KMS-11 (cell line): ENCODE results near the gene DLX6.

ENCODE experiments used
- H2AFZ ChIP-seq: fragments of 200-600 bp; sonication (generic); 2 replicates; pipeline ENCODE4 v1.6.1; 2016; ENCODE audit warnings: antibody characterized with exemption, mixed run types, low read depth
- H3K27ac ChIP-seq: fragments of 200-600 bp; sonication (generic); 2 replicates; pipeline ENCODE4 v1.6.1; 2016; ENCODE audit warnings: mild to moderate bottlenecking, mixed run types
- H3K27me3 ChIP-seq: fragments of 200-600 bp; sonication (generic); 2 replicates; pipeline ENCODE4 v1.6.1; 2017; ENCODE audit warnings: mild to moderate bottlenecking, low read depth, mixed run types, moderate library complexity; ENCODE audit not compliant: insufficient read depth
- H3K36me3 ChIP-seq: fragments of 200-600 bp; sonication (generic); 2 replicates; pipeline ENCODE4 v1.6.1; 2017; ENCODE audit warnings: mild to moderate bottlenecking, mixed run types; ENCODE audit not compliant: insufficient read depth
- H3K4me1 ChIP-seq: fragments of 200-600 bp; sonication (generic); 2 replicates; pipeline ENCODE4 v1.6.1; 2016; ENCODE audit warnings: mild to moderate bottlenecking, low read depth, mixed run types; ENCODE audit not compliant: poor library complexity, severe bottlenecking
- H3K4me2 ChIP-seq: fragments of 200-600 bp; sonication (generic); 2 replicates; pipeline ENCODE4 v1.7.0; 2016; ENCODE audit warnings: mild to moderate bottlenecking, mixed run types
- H3K4me3 ChIP-seq: fragments of 200-600 bp; sonication (generic); IDR thresholded peaks from 2 replicates; pipeline ENCODE4 v1.6.1; 2017; ENCODE audit warnings: low read depth, low read length, mixed read lengths; ENCODE audit not compliant: insufficient read depth
- H3K79me2 ChIP-seq: fragments of 200-600 bp; sonication (generic); 2 replicates; pipeline ENCODE4 v1.6.1; 2016; ENCODE audit warnings: low read depth, mixed run types; ENCODE audit not compliant: insufficient read depth
- H3K9ac ChIP-seq: fragments of 200-600 bp; sonication (generic); 2 replicates; pipeline ENCODE4 v1.6.1; 2016; ENCODE audit warnings: mild to moderate bottlenecking, mixed run types
- H4K20me1 ChIP-seq: fragments of 200-600 bp; sonication (generic); 2 replicates; pipeline ENCODE4 v1.6.1; 2016; ENCODE audit warnings: mild to moderate bottlenecking, mixed run types; ENCODE audit not compliant: insufficient read depth
- CTCF ChIP-seq: fragments of 200-600 bp; sonication (generic); conservative IDR thresholded peaks from 2 replicates; pipeline ENCODE4 v1.6.1; 2017; ENCODE audit warnings: low read depth, mild to moderate bottlenecking, antibody characterized with exemption, low read length, moderate library complexity, mixed read lengths

The DLX6 gene

GRCh38 chr7:97019710-97020225 lies 14.4 kb downstream of the DLX6 start:
- Histone ChIP-seq H2AFZ (no peak overlapping the region), H3K4me3 (no peak overlapping the region), H3K36me3 (no peaks in the 10 kb centered on the region), H3K27me3 (no peaks in the 10 kb centered on the region), H4K20me1 (no peaks in the 10 kb centered on the region), H3K27ac (no peak overlapping the region), H3K79me2 (no peaks in the 10 kb centered on the region), H3K9ac (no peak overlapping the region), H3K4me2 (no peak overlapping the region), H3K4me1 (no peaks in the 10 kb centered on the region)
- TF ChIP-seq CTCF, result no peak

- no peaks in the 10 kb centered on the region for H3K27me3 ChIP-seq
- TF ChIP-seq CTCF, result no peak
- H3K9ac ChIP-seq, result no peak overlapping the region
- H3K4me1 ChIP-seq, result no peaks in the 10 kb centered on the region
- no peak overlapping the region for H3K4me2 ChIP-seq
- H3K36me3 ChIP-seq, result no peaks in the 10 kb centered on the region
- H4K20me1 ChIP-seq, result no peaks in the 10 kb centered on the region
- H2AFZ ChIP-seq, result no peak overlapping the region
- H3K4me3 ChIP-seq, result no peak overlapping the region
- no peaks in the 10 kb centered on the region for H3K79me2 ChIP-seq
- H3K27ac ChIP-seq, result no peak overlapping the region
Measured at GRCh38 chr7:97020601-97020995, 15.2 kb downstream of the DLX6 start.

GRCh38 chr7:97020996-97021746 lies 15.8 kb downstream of the DLX6 start:
- Histone ChIP-seq H3K4me2 (no peak overlapping the region), H3K36me3 (no peaks in the 10 kb centered on the region), H3K4me3 (no peak overlapping the region), H4K20me1 (no peaks in the 10 kb centered on the region), H3K4me1 (no peaks in the 10 kb centered on the region), H2AFZ (no peak overlapping the region), H3K9ac (no peak overlapping the region), H3K79me2 (no peaks in the 10 kb centered on the region), H3K27me3 (no peaks in the 10 kb centered on the region), H3K27ac (no peak overlapping the region)
- no peak for TF ChIP-seq CTCF

GRCh38 chr7:97021747-97022490 lies 16.6 kb downstream of the DLX6 start:
- Histone ChIP-seq H3K4me1 (no peaks in the 10 kb centered on the region), H3K36me3 (no peaks in the 10 kb centered on the region), H3K79me2 (no peaks in the 10 kb centered on the region), H3K27me3 (no peaks in the 10 kb centered on the region), H3K27ac (no peak overlapping the region), H2AFZ (no peak overlapping the region), H4K20me1 (no peaks in the 10 kb centered on the region), H3K4me3 (no peak overlapping the region), H3K9ac (no peak overlapping the region), H3K4me2 (no peak overlapping the region)
- no peak for TF ChIP-seq CTCF
